Measurements from ENCODE around the gene MAT1A. TPM values are rescaled to one million over a fixed set of nuclear protein-coding genes. Genes with fewer than 3 reads are reported as not detected.

Gene MAT1A
- total and polyA plus RNA-seq, 2 of the 13 experiments (the other 11 are each of a cell fraction or from before 2014, with no cell fraction given) = 57.1 to 76.9 TPM

DNA sequence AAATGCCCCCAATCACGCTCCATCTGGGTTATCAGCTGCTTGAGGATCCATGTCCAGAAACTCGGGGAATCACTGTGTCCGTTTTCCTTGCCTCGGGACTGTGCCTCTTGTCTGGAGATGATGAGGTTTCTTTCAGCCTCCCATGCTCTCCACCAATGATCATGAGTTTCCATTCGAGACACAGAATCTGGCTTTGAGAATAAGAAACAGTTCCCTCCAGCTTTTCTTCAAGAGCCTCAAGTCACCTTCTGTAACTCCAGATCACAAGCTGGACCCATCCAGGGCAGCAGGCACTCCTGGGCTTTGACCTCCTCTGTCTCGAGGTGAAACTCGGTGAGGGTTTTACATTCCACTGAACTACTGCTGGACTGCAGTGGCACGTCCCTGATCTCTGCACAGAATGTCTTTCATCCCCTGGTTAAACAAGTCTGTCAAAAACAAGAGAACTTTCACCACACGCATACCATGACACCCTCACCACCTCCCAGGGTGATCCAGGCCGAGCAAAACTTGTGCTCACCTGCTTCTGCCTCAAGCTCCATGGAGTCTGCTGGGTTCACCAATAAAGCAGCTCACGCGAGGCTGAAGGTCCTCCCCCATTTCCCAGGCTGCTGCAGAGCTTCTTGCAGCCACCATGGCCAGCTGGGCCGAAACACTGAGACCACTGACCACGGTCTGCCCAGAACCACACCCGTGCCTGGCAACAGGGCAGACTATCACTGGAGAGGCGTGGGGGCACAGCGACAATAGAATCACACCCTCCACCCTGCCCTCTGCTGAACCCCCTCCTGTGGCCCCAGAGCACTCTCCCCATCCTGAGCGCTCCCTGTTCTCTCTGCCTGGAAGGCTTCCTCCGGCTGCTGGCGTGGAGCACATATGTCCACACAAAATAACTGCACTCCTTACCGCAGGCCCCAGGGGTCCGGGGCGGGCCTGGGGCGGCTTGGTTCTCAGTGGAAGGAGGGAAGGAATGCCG lies 25.1 kb downstream of the MAT1A start (continued):
- TF ChIP-seq HNF1A (IDR thresholded peaks at IDR 0.05; ENCODE audit: low read depth) = no peak; the same call in 1 of the 2 replicates
- TF ChIP-seq HNF1A (CRISPR knock-in tag; IDR thresholded peaks at IDR 0.05; ENCODE audit: borderline replicate concordance) = peak; percentile 56; the same call in 1 of the 2 replicates
- no peak for TF ChIP-seq SNRNP70 (IDR thresholded peaks at IDR 0.05; ENCODE audit: low read depth, low read length)
- no peak for TF ChIP-seq ZNF224 (CRISPR knock-in tag; IDR thresholded peaks at IDR 0.05)
- TF ChIP-seq SKI (IDR thresholded peaks at IDR 0.05; ENCODE audit: partially characterized antibody) = peak; percentile 61
- peak; percentile 83; the same call in 1 of the 2 replicates for TF ChIP-seq ESRRA (CRISPR knock-in tag; IDR thresholded peaks at IDR 0.05; ENCODE audit: low read depth)
- no peak for TF ChIP-seq RORA (CRISPR knock-in tag; IDR thresholded peaks at IDR 0.05)
- no peak for TF ChIP-seq STAT5B (CRISPR knock-in tag; IDR thresholded peaks at IDR 0.05)
- no peak for TF ChIP-seq TCF7 (IDR thresholded peaks at IDR 0.05; ENCODE audit: low read depth)
- no peak for TF ChIP-seq PRPF4 (IDR thresholded peaks at IDR 0.05; ENCODE audit: low read depth, low read length, poor library complexity, severe bottlenecking)
- TF ChIP-seq, protein P1, sequence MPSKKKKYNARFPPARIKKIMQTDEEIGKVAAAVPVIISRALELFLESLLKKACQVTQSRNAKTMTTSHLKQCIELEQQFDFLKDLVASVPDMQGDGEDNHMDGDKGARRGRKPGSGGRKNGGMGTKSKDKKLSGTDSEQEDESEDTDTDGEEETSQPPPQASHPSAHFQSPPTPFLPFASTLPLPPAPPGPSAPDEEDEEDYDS (CRISPR knock-in tag; IDR thresholded peaks at IDR 0.05) = peak; percentile 45; the same call in 1 of the 2 replicates
- peak; percentile 65 for TF ChIP-seq ZNF263 (CRISPR knock-in tag; IDR thresholded peaks at IDR 0.05)
- TF ChIP-seq, protein P2, sequence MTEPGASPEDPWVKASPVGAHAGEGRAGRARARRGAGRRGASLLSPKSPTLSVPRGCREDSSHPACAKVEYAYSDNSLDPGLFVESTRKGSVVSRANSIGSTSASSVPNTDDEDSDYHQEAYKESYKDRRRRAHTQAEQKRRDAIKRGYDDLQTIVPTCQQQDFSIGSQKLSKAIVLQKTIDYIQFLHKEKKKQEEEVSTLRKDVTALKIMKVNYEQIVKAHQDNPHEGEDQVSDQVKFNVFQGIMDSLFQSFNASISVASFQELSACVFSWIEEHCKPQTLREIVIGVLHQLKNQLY (CRISPR knock-in tag; IDR thresholded peaks at IDR 0.05) = 0 out of 2 replicates have a peak, but pooled peaks have one; percentile 27
- peak; percentile 56; the same call in 1 of the 2 replicates for TF ChIP-seq ZNF230 (CRISPR knock-in tag; IDR thresholded peaks at IDR 0.05)
- TF ChIP-seq ZNF350 (CRISPR knock-in tag; IDR thresholded peaks at IDR 0.05; ENCODE audit: borderline replicate concordance, low read depth) = peak; percentile 51; the same call in 1 of the 2 replicates
- TF ChIP-seq LCORL (IDR thresholded peaks at IDR 0.05) = no peak
- peak; percentile 87; the same call in 1 of the 2 replicates for TF ChIP-seq LCORL (CRISPR knock-in tag; IDR thresholded peaks at IDR 0.05)

All from HepG2 (cell line).